ENCODE data around the gene GNAI1. TPM values are rescaled to one million over a fixed set of nuclear protein-coding genes. Genes with fewer than 3 reads are reported as not detected.

The GNAI1 gene
- total RNA-seq, 1 donor from 2014 or later = 25.2 TPM

GRCh38 chr7:80093349-80093748 lies 41.3 kb upstream of the GNAI1 start:
- H3K4me3 Mint-ChIP-seq = no peak overlapping the region
- DNase-seq (ENCODE audit: low read depth, low spot score) = no peak
- no peak for TF ChIP-seq CTCF (conservative IDR thresholded peaks at IDR 0.05)
- peaks cover 3% of the 10 kb centered on the region for H3K4me1 Mint-ChIP-seq
- no peak overlapping the region for H3K27ac Mint-ChIP-seq (ENCODE audit: unreplicated experiment)
- H3K9me3 Mint-ChIP-seq = no peaks in the 10 kb centered on the region
- H3K27me3 Mint-ChIP-seq (ENCODE audit: low read depth) = no peaks in the 10 kb centered on the region
- H3K36me3 Mint-ChIP-seq (ENCODE audit: low read depth) = no peaks in the 10 kb centered on the region

- H3K9me3 Mint-ChIP-seq = no peaks in the 10 kb centered on the region
- H3K27ac Mint-ChIP-seq (ENCODE audit: unreplicated experiment) = no peak overlapping the region
- no peaks in the 10 kb centered on the region for H3K27me3 Mint-ChIP-seq (ENCODE audit: low read depth)
- no peaks in the 10 kb centered on the region for H3K36me3 Mint-ChIP-seq (ENCODE audit: low read depth)
- no peaks in the 10 kb centered on the region for H3K4me1 Mint-ChIP-seq
- peak; percentile 66 for TF ChIP-seq CTCF (conservative IDR thresholded peaks at IDR 0.05)
- H3K4me3 Mint-ChIP-seq = no peak overlapping the region
- no peak for DNase-seq (ENCODE audit: low read depth, low spot score)
These were observed 39.1 kb upstream of the GNAI1 start for GRCh38 chr7:80095545-80095944.

- H3K27me3 Mint-ChIP-seq (ENCODE audit: low read depth) = no peaks in the 10 kb centered on the region
- no peaks in the 10 kb centered on the region for H3K36me3 Mint-ChIP-seq (ENCODE audit: low read depth)
- H3K4me1 Mint-ChIP-seq = no peaks in the 10 kb centered on the region
- H3K27ac Mint-ChIP-seq (ENCODE audit: unreplicated experiment) = no peak overlapping the region
- H3K9me3 Mint-ChIP-seq = peaks cover 3% of the 10 kb centered on the region
- no peak for DNase-seq (ENCODE audit: low read depth, low spot score)
- no peak overlapping the region for H3K4me3 Mint-ChIP-seq
- no peak for TF ChIP-seq CTCF (conservative IDR thresholded peaks at IDR 0.05)
These were observed 36.9 kb upstream of the GNAI1 start for GRCh38 chr7:80097756-80098155.

GRCh38 chr7:80098795-80099194 lies 35.8 kb upstream of the GNAI1 start:
- H3K27ac Mint-ChIP-seq (ENCODE audit: unreplicated experiment) = no peak overlapping the region
- no peaks in the 10 kb centered on the region for H3K36me3 Mint-ChIP-seq (ENCODE audit: low read depth)
- no peaks in the 10 kb centered on the region for H3K4me1 Mint-ChIP-seq
- H3K4me3 Mint-ChIP-seq = no peak overlapping the region
- peak; percentile 44 for TF ChIP-seq CTCF (conservative IDR thresholded peaks at IDR 0.05)
- H3K9me3 Mint-ChIP-seq = peaks cover 3% of the 10 kb centered on the region
- DNase-seq (ENCODE audit: low read depth, low spot score) = no peak
- H3K27me3 Mint-ChIP-seq (ENCODE audit: low read depth) = no peaks in the 10 kb centered on the region

GRCh38 chr7:80100254-80100653 lies 34.4 kb upstream of the GNAI1 start:
- Mint-ChIP-seq H3K27ac (ENCODE audit: unreplicated experiment) (no peak overlapping the region), H3K4me3 (no peak overlapping the region), H3K4me1 (no peaks in the 10 kb centered on the region), H3K27me3 (ENCODE audit: low read depth) (no peaks in the 10 kb centered on the region), H3K9me3 (peaks cover 3% of the 10 kb centered on the region), H3K36me3 (ENCODE audit: low read depth) (no peaks in the 10 kb centered on the region)
- no peak for DNase-seq (ENCODE audit: low read depth, low spot score)
- no peak for TF ChIP-seq CTCF (conservative IDR thresholded peaks at IDR 0.05)
